ENCODE data around the gene SPON1.

SPON1 gene

GRCh38 chr11:13944911-13945425, 17.6 kb upstream of the SPON1 start:
- no peak for DNase-seq

GRCh38 chr11:13947379-13947778, 15.1 kb upstream of the SPON1 start:
- DNase-seq: no peak

GRCh38 chr11:13949876-13950275, 12.6 kb upstream of the SPON1 start:
- no peak for DNase-seq

GRCh38 chr11:13952221-13952620, 10.3 kb upstream of the SPON1 start:
- no peak for DNase-seq

GRCh38 chr11:13952668-13953067, 9.9 kb upstream of the SPON1 start:
- no peak for DNase-seq

GRCh38 chr11:13954591-13954990, 7.9 kb upstream of the SPON1 start:
- no peak for DNase-seq

GRCh38 chr11:13955971-13956421, 6.5 kb upstream of the SPON1 start:
- DNase-seq: peak; percentile 64

- DNase-seq: no peak
Measured at GRCh38 chr11:13956988-13957387, 5.5 kb upstream of the SPON1 start.

GRCh38 chr11:13958641-13959400, 3.7 kb upstream of the SPON1 start:
- no peak for DNase-seq

- DNase-seq: no peak
Measured at GRCh38 chr11:13962198-13962561, 343 bp upstream of the SPON1 start.

GRCh38 chr11:13963169-13963948, 836 bp downstream of the SPON1 start:
- DNase-seq: no peak

GRCh38 chr11:13963949-13964770, 1.6 kb downstream of the SPON1 start:
- DNase-seq: no peak

- DNase-seq: no peak
Measured at GRCh38 chr11:13964771-13965074, 2.2 kb downstream of the SPON1 start.

- DNase-seq: no peak
Measured at GRCh38 chr11:13965337-13965736, 2.8 kb downstream of the SPON1 start.

GRCh38 chr11:13966013-13966412, 3.5 kb downstream of the SPON1 start:
- DNase-seq: no peak

GRCh38 chr11:13966486-13966885, 4.0 kb downstream of the SPON1 start:
- DNase-seq: no peak

GRCh38 chr11:13970986-13971385, 8.5 kb downstream of the SPON1 start:
- no peak for DNase-seq

- no peak for DNase-seq
Measured at GRCh38 chr11:13972043-13972910, 9.8 kb downstream of the SPON1 start.

GRCh38 chr11:13972944-13973343, 10.4 kb downstream of the SPON1 start:
- no peak for DNase-seq

GRCh38 chr11:13974631-13975030, 12.1 kb downstream of the SPON1 start:
- no peak for DNase-seq

- DNase-seq: no peak
Measured at GRCh38 chr11:13983081-13983751, 20.7 kb downstream of the SPON1 start.

Data from CD4-positive, alpha-beta T cell treated with Interleukin-21 for 1 hour (primary cell).